ENCODE results near the gene CSNK1G3.
"Not testable (repeated sequence)": the region's sequence is repeated elsewhere in the genome, so short reads cannot be mapped to it uniquely, and the experiment has no call there.

Gene CSNK1G3

DNA sequence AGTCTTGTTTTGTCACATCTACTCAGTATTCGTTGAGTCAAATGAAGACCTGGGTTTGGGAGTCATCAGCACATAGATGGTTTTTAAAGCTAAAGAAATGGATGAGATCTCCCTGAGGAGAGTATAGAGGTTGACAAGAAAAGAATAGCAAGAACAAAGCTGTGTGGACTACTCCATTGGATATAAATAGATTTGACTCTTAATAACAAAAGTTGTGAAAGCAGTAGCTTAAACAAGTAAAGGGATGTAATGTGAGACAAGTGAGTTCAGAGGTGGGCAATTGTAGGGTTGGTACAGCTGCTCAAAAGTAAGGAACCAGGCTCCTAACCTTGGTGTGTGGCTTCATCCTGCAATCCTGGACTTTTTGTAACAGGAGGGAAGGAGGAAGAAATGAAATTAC, 49.3 kb downstream of the CSNK1G3 start:
- no peak for DNase-seq (ENCODE audit: low spot score)

DNA sequence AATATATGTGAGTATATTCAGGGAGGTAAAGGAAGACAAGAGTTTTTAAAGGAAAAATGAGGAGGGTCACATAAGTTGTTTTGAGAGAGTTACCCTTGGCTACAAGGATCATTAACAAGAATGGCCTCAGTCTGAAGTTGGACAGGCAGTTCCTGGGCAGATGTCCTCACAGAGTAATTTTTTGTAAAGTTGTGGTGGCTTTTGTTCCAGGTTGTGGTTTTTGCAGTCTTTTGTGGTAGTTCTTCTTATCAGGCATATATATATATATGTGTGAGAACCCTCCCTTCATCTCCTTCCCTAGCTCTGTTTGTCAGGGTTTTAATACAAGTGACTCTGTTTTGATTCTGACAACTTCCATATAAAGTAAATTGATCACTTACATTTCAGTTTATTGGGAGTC, 60.0 kb downstream of the CSNK1G3 start:
- no peak for DNase-seq (ENCODE audit: low spot score)

DNA sequence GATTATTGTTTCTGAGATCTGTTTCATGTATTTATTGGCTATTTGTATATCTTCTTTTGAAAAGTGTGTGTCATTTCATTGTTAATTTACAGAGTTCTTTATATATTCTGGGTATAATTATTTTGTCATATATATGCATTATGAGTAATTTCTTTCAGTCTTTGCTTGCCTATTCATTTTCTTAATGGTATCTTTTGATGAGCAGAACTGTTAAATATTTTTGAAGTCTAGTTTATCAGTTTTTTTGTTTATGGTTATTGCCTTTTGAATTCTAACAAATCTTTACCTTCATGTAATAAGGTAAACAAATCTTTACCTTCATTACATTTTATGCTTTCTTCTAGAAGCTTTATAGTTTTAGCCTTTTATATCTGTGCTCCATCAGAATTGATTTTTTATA, 66.4 kb downstream of the CSNK1G3 start:
- DNase-seq (ENCODE audit: low spot score) = no peak

DNA sequence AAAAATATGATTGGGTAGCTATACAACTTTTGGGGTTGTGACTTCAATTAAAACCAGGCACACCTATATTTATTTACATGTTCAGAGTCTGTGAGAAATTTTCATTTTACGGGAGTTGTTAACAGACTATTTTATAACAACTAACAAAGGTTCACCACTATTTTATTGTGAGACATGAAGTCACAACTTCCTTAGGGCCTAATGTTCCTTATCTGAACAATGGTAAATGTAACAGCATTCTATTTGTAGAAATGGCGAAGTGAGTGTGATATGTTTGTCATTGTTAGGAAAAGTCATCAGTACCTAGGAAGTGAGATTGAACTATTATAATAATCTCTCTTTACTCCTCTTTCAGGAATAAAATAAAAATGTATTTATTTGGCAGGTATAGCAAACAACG, 67.4 kb downstream of the CSNK1G3 start:
- DNase-seq (ENCODE audit: low spot score) = no peak

DNA sequence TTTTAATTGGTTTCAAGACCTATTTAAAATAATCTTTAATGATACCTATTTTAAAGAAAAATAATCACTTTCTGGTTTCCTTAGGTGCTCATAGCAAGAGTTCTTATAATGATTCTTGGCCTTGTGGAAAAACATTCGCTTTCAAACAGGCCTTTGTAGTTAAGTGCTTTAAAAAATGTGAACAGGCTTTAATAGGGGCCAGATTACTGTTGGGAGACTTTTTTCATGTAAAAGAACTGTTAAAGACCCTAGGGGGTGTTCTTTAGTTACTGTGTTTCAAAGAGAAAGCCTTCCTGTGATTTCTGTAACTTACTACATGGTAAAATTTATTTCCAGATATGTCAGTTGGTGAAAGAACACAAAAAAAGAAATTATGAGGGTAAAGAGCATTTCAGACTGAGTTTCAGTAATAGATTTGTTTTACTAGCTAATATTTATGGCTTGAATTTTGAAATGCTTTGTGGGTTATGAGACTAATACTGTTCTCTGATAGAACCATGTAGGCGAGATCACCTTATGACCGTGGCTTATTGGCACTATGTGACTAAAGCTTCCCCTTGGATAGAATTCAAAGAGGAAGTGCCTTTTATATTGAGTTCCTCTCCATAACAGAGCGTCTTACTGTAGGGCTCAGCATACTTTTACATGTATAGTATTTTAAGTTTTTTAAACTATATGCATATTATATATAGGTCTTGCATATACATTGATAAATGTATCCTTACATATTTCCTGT, 70.7 kb downstream of the CSNK1G3 start:
- DNase-seq (ENCODE audit: low spot score) = no peak

DNA sequence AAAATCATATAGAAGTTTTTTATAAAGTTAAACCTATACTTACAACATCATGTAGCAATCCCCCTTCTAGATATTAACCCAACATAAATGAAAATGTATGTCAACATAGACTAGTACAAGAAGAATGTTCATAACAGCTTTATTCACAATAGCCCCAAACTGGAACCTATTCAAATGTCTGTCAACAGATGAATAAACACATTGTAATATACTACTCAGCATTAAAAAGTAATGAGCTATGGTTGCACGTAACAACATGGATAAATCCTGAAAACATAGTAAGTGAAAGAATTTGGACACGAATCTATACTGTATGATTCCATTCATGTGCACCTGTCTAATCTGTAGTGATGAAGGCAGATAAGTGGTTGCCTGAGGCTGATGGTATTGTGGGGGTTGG, 73.9 kb downstream of the CSNK1G3 start:
- DNase-seq (ENCODE audit: low spot score) = no peak

DNA sequence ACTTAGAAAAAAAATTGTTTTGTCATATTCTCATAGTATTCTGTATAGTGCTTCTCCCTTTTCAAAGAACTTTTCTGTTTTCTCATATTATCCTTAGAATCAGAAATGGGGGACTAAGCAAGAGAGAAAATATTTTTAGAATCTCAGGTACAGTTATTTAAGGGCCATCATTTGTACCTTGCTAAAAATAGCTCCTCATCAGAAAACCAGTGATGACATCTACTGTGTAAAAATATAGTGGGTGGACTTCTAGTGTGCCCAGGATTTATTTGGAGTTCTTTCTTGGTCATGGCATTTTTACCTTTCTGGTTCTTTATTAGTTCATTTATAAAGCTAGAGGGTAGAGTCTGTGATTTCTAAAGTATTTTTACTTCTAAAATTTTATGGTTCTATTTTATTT, 82.5 kb downstream of the CSNK1G3 start:
- DNase-seq (ENCODE audit: low spot score) = no peak

DNA sequence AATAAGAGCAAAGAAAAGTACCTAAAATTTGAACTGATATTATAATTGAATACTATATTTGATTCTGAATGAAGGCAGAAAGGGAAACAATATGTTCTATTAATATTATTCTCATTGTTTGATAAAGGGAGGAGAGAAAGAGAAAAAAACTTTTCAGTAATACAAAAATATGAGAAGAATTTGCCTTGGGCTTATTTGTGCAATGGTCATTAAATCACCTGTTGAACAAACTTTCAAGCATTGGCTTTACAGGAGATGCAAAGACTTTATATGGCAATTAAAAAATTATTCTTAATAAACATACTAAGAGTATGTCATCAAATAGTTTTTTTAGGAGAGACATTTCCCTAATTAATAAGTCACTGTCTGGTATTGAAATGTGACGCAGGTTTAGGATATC, 85.0 kb downstream of the CSNK1G3 start:
- DNase-seq (ENCODE audit: low spot score) = no peak

DNA sequence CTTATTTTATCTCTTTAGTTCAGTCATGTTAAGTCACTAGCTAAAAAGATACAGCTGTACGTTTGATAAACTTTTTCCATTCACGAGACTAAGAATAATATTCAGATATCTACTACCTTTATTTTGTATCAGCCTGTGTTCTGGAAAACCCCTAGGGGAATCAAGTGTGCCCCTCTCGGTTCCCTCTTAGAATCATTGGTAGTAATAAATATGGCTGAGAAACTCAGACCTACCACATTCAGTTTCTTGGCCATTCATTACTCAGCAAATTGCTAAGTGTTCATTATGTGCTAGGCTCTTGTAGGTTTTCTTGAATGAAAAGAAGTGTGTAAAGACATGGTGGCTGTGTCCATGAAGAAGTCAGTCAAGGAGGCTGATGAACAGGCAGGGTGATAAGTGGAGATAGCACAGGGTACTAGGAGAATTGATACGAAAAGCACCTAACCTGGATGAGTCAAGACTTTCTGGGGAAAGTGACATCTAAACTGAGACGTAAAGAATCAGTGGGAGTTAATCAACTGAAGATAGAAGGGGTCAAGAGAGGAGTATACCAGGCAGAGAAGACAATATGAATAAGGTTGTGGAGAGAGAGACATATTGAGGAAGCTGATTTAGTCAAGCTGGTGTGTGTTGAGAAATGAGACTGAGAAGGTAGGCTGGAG, 86.2 kb downstream of the CSNK1G3 start:
- no peak for DNase-seq (ENCODE audit: low spot score)

DNA sequence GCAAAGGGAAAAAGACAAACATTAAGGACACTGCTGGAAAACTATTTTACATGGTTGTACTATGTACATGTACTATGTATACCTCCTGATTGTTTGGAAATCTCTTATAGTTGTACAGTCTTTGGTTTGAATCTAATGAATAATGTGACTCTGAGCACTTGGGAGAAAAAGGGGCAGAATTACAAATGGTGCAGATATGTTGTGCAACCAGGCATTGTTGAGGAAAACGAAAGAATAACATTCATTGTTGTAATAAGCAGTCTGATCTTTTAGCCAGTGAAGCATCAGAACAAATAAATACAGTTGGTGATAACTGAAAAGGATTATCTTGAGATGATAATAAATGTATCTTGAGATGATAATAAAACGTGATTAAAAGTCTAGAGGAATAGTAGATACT, 87.2 kb downstream of the CSNK1G3 start:
- DNase-seq (ENCODE audit: low spot score) = peak; percentile 39

DNA sequence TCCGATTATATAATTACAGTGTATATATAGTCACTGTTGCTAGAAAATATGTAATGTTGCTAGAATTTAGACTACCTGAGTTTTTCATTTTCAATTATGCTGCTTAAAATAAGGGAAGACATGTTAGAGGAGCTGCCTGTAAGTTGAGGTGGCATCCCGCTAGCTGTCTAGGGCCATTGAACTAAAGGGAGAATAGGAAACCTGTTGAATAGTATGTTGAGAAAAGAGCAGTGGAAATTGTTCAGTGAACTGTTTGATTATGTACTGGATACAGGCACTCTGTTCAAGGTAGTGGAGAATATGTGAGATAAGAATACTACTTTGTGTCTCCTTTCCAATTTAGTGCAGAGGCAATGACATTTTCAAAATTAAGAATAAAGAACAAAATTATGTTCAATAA, 89.6 kb downstream of the CSNK1G3 start:
- no peak for DNase-seq (ENCODE audit: low spot score)

DNA sequence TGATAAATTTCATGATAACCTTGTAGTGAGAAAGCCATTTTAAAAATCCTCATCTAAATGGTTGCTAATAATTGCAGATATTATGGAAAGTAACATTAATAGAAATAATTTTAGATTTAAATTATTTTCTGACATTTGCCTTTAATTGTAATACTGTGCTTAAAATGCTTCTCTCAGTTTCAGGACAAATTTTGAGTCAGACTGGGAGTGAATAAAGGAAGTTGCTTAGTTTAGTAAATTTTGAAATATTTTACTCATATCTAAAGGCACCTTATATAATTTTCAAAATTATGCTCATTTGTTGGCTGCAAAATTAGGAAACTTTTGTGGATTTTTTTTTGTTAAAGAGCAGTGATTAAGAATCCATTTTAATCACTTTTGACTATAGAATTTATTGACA, 93.8 kb downstream of the CSNK1G3 start:
- no peak for DNase-seq (ENCODE audit: low spot score)

DNA sequence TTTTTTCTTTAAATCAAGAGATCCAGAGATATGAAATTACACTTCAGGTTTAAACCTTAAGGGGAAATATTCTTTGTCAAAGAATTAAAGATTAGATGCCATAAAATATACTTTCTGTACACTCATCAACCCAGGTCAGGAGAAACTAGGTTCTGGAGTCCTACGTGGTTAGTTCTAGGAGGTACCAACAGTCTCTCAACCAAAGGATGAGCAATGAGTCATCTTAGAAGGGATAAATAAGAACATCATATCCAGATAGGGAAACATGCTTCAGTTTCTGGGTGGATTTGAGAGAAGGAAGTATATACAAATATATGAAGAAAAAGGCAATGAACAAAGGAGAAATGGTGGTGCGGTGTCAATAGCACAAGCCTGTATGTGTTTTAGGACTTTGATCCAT, 98.2 kb downstream of the CSNK1G3 start:
- DNase-seq (ENCODE audit: low spot score) = no peak

DNA sequence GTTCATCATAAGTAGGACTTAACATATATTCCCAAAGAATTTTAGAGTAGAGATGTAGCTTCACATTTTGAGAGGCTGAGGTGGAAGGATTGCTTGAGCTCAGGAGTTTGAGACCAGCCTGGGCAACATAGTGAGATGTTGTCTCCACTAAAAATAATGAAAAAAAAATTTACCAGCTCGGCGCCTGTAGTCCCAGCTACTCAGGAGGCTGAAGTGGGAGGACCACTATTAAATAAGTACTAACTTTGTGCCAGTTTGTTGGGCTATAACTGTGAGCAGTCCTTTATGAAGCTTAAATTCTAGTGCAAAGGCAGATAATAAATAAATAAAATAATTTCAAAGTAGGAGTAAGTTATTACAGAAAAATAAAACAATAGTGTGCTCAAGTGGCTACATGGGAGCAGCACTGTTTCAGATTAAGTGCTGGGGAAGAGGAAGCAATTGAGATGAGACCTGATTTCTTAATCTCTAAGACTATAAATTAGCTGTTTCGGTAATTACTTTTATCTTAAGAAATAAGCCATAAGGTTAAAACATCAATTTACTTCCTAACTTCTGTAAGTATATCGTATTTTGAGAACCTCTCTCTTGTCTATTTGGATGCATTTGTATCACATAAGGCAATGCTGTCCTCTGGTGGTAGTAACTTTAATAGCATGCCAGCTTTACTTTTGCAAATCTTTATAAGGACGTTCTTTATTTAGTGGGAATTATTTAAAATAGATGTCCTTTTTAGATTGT, 98.9 kb downstream of the CSNK1G3 start:
- DNase-seq (ENCODE audit: low spot score) = peak; percentile 70

DNA sequence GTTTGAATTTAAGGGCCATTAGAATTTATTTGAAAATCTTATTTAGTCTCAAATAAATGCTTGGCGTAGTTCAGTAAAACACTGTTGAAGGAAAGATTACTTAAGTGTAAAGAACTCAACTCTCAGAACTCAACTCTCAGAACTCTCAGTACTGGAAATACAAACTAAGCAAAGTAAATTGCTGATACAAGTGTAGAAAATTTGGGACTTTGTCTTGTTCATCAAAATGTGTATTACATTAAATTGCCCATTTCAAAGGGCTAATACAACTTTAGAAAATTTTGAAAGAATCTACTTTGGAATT, 99.4 kb downstream of the CSNK1G3 start:
- no peak for DNase-seq (ENCODE audit: low spot score)

DNA sequence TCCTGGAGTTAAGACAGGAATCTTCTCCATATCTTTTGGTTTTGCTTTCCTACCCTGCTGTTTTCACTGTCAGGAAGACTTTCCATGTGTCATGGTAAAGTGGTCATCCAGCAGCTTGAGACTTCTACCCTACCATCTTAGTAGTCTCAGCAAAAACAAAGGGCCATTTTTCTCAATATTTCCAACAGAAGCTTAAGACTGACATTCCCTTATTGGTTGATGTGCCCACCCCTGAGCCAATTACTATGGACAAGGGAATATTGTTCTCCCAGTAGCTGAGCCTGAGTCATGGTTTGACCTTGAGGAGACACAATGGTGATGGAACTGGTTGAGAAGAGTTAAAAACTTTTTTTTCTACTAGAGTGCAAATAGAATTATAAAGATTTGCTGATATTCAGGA, 105.6 kb downstream of the CSNK1G3 start:
- DNase-seq (ENCODE audit: low spot score) = no peak

DNA sequence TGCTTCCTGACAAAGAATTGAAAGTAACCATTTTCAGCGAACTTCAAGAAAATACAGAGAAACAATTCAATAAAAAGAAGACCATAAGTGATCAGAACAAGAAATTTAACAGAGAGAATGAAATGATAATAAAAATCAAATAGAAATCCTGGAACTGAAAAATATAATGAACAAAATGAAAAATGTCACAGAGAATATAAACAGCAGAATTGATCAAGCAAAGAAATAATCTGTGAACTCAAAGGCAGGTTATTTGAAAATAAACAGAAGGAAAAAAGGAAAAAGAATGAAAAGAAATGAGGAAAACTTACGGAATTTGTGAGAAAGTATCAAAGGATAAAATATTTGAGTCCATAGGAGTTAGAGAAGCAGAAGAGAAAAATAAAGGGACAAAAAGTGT, 114.1 kb downstream of the CSNK1G3 start:
- no peak for DNase-seq (ENCODE audit: low spot score)

DNA sequence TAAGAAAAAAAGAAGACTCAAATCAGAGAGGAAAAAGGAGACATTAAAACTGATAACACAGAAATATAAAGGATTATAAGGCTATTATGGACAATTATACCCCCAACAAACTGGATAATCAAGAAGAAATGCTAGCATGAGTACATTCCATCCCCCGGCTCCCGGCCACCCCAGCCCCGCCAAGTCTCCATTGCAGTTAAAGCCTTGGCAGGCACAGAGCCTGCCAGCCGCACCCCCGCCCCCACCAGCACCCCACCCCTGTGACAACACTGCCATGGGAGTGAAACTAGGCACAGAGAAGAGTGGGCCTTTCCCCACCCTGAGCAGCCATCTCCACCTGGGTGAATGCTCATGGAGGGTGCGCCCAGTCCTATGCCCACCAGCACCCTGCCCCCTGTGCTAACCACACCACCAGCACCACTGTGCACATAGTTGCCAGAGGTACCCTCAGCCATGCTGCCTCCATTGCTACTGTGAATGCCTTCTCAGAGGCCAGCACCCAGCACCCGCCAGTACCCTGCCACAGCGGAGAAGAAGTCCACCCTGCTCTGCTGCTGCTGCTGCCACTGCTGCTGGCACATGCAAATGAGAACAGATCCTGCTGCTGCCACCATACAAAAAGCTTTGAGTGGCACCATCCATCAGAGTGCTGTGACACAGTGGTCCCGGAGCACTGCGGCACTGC, 117.0 kb downstream of the CSNK1G3 start:
- DNase-seq (ENCODE audit: low spot score) = no peak

DNA sequence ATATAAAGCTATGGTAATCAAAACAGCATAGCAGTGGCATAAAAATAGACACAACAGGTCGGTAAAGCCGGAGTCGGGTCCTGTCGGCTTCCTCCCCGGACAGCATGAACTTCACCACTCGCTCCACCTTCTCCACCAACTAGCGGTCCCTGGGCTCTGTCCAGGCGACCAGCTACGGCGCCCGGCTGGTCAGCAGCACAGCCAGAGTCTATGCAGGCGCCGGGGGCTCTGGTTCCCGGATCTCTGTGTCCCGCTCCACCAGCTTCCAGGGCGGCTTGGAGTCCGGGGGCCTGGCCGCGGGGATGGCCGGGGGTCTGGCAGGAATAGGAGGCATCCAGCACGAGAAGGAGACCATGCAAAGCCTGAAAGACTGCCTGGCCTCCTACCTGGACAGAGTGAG, 124.0 kb downstream of the CSNK1G3 start:
- DNase-seq (ENCODE audit: low spot score) = no peak

DNA sequence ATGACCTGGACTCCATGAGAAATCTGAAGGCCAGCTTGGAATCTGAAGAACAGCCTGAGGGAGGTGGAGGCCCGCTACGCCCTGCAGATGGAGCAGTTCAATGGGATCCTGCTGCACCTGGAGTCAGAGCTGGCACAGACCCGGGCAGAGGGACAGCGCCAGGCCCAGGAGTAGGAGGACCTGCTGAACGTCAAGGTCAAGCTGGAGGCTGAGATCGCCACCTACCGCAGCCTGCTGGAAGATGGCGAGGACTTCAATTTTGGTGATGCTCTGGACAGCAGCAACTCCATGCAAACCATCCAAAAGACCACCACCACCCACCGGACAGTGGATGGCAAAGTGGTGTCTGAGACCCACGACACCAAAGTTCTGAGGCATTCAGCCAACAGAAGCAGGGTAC, 125.1 kb downstream of the CSNK1G3 start:
- not testable (repeated sequence) for DNase-seq (ENCODE audit: low spot score)

DNA sequence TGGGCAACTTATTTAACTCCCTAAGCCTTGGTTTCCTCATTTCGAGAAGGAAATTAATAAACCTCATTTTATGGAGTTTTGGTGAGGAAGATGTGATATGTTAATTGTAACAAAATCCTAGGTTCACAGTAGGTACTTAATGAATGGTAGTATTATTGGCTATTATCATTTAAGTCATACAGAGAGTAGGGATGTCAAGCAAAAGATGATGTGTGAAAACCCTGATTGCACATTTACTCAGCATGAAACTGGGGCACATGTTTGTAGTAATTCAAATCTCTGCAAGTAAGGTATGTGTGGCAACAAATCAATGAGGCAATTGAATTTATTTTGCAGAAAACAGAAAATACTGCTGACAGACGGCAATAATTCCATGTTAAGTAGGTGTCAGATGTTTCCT, 127.3 kb downstream of the CSNK1G3 start:
- no peak for DNase-seq (ENCODE audit: low spot score)

DNA sequence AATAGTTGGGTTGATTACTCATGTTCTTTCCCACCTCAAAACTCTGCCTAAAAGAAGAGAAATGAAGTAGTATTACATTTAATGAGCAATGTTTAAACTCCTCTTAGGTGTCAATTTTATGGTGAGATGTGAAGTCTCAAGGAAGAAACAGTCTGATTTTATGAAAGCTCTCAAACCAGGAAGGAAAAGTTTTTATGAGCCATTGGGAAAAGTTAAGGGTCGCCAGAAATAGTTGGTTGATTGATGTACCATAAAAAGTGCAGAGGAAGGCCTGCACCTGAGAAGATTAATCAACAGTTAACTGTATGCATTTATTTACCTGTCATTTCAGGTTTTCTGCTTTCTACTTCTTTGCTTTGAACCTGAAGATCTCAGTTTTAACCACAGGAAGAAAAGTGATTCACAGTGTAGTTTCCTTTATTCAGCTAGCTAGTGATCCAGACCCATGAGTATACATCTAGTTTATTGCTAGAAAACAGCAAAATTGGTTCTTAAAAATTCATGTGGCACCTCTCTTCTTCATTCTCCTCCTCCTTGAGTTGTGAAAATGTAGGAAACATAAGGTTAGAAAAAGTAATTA, 133.1 kb downstream of the CSNK1G3 start:
- no peak for DNase-seq (ENCODE audit: low spot score)

DNA sequence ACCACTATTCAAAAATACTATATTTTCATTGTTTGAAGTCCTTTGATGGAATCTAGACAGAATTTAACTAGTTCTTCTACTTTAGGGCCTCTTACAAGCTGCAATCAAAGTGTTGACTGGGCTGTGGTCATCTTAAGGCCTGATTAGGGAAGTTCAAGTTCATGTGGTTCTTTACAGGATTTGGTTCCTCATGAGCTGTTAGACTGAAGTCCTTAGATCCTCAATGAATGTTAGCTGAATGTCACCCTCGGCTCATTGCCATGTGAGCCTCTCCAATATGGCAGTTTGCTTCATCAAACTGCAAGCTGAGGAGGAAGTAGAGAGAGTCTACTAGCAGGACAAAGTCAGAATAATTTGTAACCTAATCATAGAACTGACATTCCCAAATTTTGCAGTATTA, 135.1 kb downstream of the CSNK1G3 start:
- DNase-seq (ENCODE audit: low spot score) = peak; percentile 11

Measured in globus pallidus (tissue), 1 donor.